ENCODE measurements around the gene SLC12A8.
"Not testable (repeated sequence)": the region's sequence is repeated elsewhere in the genome, so short reads cannot be mapped to it uniquely, and the experiment has no call there.

SLC12A8 gene

GRCh38 chr3:125110016-125110875 lies 102.3 kb downstream of the SLC12A8 start:
- no peak for DNase-seq (ENCODE audit: low spot score)

- DNase-seq (ENCODE audit: low spot score), result no peak
These were observed 103.0 kb downstream of the SLC12A8 start for GRCh38 chr3:125109536-125109925.

- no peak for DNase-seq (ENCODE audit: low spot score)
These were observed 103.6 kb downstream of the SLC12A8 start for GRCh38 chr3:125108833-125109535.

DNA sequence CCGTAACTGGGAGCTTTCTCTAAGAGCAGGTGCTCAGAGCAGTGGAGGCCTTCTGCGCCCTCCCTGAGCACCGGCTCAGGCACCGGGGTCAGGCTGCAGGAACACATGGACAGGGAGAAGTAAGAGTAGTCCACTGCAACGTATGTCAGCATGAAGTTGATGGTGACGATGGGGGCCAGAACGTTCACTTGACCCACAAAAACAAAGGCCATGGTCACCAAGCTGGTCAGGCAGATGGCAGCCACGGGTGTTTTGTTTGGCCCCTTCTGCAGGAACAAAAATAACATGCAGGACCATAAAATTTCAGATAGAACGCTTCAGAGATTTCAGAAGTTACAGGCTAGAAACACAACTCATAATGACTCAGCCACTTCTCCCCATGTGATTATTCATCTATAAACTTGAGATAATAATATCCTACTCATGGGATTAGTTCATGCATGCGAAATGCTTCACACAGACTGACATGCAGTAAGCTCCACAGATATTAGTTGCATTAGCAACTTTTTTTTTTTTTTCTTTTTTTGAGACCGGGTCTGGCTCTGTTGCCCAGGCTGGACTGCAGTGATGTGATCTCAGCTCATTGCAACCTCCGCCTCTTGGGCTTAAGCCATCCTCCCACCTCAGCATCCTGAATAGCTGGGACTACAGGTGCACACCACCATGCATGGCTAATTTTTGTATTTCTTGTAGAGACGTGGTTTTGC lies 104.5 kb downstream of the SLC12A8 start:
- no peak for DNase-seq (ENCODE audit: low spot score)

GRCh38 chr3:125107363-125107762 lies 105.2 kb downstream of the SLC12A8 start:
- DNase-seq (ENCODE audit: low spot score), result no peak

DNA sequence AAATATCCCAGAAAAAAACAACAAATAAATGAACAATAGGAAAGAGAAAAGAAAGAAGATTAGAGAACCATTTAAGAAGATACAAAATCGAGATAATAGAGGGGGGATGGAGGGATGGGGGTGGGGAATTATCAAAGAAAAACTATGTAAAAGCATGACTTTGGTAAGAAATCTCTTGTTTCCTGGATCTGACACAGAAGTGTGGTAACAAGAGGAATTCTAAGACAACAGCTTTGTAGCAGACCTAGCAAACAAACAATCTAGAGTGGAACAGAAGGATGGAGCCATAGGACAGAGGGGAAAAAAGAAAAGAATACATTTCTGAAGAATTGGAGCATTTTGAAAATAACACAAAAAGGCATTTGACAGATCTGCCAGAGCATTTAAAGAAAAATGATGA lies 107.4 kb downstream of the SLC12A8 start:
- no peak for DNase-seq (ENCODE audit: low spot score)

DNA sequence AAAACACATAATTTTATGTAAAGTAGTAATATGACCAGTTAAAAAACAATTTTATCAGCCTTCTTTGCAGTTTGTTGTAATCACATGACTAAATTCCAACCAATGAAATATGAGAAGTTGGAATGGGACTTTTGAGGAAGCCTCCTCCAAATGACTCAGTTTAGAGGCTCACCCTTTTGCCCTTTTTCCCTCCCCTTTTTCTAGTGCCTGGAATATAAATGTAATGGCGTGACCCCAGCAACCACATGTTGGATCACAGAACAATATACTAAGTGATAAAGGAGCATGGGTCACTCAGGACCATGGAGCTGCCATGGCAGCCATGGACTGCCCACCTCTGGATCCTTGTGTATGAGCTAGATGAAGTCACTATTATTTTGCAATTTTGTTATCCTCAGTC lies 107.9 kb downstream of the SLC12A8 start:
- no peak for DNase-seq (ENCODE audit: low spot score)

- DNase-seq (ENCODE audit: low spot score), result no peak
These were observed 109.1 kb downstream of the SLC12A8 start for GRCh38 chr3:125103406-125103805.

- DNase-seq (ENCODE audit: low spot score), result no peak
These were observed 110.1 kb downstream of the SLC12A8 start for GRCh38 chr3:125102470-125102869.

DNA sequence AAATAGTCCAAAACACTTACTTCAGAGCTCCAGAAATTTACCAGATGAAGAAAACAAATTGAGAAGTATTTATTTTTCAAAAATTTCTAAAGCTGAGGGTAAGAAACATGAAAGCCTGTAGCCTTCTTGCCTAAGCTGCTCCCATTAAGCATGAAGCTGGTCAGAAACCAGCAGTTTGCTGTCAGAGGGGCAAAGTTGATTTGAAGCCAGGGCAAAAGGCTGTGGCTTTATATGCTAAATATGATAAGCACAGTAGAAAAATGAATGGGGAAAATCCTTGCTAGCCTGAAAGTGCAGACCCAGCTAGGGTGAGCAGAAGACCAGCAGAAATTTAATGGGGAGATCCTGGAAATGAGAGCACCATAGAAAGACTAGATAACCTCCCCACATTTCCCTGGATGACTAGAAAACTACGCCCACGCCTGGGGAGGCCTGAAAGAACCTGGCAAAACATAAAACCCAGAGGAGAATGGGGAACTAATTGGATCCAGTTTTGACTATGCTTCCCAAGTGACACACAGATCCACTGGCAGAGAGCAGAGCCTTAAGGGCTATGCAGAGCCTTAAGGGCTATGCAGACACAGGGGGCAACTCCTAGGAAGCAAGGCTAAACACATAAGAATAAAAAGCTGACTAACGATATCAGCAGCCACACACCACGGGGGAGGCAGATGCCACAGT lies 113.8 kb downstream of the SLC12A8 start:
- DNase-seq (ENCODE audit: low spot score), result no peak

DNA sequence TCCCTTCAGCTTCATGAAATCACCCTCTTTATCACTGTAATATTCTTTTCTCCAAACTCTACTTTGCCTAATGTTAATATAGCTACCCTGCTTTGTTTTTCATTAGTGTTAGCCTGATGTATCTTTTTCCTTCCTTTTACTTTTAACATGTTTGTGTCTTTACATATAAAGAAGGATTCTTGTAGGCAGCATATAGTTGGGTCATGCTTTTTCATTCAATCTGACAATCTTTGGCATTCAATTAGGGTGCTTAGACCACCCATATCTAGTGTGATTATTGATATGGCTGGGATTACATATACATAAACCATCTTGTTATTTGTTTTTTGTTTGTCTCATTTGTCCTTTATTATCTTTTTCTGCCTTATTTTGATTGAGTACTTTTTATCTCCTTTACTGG lies 121.9 kb downstream of the SLC12A8 start:
- no peak for DNase-seq (ENCODE audit: low spot score)

DNA sequence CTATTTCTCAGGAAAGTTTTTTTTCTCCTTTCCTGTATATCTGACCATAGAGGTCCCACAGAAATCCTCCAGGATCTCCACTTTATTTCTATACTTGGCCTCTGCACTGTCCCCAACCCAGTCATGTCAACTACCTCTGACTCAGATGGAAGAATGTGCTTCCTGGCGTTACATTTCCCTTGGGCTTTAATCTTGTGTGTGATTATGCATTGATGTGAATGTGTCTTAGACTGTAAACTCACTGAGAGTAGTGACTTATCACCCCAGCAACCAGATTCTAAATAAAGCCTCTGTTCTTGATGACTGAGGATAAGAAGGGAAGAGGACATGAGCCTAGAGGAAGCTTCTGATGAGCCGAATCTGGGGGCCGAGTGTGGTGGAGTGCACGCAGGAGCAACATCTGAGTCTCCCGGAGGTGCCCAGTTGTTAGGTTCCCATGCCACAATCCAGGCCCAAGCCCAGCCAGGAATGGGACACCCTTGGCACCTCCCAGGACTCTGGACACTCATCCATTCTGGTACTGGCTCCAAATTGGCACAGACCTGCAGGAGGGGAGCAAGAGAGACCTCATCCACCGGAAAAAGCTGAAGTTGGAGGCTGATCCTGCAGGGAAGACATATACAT lies 124.7 kb downstream of the SLC12A8 start:
- DNase-seq (ENCODE audit: low spot score), result no peak

DNA sequence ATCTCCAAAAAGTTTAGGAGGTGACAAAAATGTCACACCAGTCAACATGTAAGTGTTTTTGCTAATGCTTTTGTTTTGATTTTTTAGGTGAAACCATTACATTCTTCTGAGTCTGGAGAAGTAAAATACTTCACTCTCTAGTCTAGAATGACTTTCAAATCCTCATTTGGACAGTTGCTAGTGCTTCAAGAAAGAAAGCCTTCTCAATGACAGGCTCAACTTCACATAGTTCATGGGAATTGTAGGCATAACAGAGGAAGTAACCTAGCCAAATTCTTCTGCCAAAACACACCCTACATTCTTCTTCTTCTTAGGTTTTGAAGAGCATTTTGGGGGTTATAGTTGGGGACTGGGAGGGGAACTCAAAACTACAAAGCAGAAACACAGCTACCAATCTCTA lies 127.4 kb downstream of the SLC12A8 start:
- no peak for DNase-seq (ENCODE audit: low spot score)

DNA sequence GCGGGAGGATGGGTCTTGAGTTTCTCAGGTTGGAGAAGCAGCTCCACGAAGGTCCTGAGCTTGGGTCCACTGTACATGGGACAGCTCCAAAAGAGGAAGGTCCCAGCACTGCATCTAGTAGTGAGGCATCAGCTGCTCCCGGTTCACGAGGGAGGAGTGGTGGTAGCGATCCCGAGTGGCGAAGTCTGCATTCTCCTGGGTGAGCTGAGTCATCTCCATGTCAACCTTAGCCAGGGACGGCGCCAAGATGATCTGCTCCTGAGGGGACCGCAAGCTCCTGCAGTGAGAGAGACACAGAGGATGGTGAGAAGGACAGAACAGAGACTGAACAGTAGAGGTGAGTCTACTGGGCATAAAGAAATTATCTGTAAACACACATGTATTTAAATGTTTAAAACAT lies 128.8 kb downstream of the SLC12A8 start:
- DNase-seq (ENCODE audit: low spot score), result no peak

- DNase-seq (ENCODE audit: low spot score), result not testable (repeated sequence)
These were observed 130.2 kb downstream of the SLC12A8 start for GRCh38 chr3:125082339-125082738.

DNA sequence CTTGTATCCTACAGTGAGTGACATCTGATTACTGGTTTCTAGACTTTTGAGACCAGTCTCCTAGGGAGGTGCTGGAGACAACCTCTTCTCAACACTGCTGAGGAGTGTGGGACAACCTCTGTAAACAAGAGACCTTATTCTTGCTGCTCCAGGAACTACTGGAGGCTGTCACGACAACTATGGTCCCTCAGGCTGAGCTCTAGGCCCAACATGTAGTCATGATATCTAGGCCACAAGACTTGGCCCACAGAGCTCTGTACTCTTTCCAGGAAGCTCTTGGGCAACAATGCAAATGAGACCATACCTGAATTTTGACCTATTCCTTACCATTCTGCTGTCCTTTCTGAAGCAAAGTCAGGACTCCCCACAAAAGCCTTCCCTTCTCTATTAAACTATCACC lies 132.5 kb downstream of the SLC12A8 start:
- no peak for DNase-seq (ENCODE audit: low spot score)

DNA sequence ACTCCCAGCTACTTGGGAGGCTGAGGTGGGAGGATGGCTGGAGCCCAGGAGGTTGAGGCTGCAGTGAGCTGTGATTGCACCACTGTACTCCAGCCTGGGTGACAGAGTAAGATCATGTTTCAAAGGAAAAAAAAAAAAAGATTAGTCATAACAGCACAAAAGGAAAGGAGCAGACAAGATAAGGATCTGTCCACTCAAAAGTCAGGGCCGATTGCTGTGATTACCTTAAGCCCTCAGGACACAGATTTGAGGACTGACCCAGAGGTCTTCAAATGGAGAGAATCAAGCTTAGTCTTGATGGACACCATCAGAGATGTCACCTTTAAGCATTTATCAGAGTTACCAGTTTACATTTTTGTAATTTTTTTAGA lies 132.9 kb downstream of the SLC12A8 start:
- DNase-seq (ENCODE audit: low spot score), result no peak

DNA sequence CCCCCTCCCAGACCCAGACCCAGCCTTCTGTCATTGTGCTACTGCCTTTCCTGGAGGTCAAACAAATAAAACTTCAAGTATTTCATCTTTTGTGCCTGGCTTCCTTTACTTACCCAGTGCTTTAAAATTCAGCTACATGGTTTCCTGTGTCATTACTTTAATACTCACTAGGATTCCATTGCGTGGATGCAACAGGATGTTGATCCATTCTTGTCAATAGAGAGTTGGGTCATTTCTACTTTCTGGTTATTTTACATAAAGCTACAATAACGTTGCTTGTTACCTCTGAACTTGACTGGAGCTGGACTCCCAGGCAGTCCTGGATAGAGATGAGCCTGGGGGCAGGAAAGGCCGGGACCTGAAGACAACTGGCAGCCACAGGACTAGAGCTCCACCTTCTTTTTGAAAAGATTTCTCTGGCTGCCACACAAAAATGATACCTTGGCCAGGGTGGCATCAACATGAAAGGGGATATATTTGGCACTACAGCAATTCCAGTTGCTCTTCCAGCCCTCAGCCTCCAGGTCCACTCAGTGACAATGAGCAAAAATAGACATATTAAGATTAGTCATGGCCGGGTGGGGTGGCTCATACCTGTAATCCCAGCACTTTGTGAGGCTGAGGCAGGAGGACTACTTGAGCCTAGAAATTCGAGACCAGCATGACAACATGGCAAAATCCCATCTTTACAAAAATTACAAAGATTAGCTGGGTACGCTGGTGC lies 133.4 kb downstream of the SLC12A8 start:
- DNase-seq (ENCODE audit: low spot score), result no peak

DNA sequence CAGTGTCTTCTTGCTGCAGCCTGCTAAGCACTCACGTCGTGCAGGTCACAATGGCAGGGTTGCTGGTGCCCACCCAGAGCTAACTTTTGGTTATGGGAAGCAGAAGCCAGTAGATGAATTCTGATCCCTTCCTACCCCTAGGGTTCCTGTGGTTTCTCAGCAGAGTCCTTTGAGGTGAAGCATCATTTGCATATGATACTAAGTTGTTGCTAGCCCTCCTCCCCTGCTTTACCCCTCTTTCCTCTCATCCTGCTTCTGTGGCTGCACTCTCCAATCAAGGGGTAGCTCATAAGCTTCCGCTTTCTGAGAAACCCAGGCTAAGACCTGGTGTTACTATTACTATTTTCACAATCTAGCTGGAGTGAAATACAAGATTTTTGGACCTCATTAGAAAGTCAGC lies 134.7 kb downstream of the SLC12A8 start:
- DNase-seq (ENCODE audit: low spot score), result no peak

GRCh38 chr3:125076464-125076863 lies 136.1 kb downstream of the SLC12A8 start:
- no peak for DNase-seq (ENCODE audit: low spot score)

- no peak for DNase-seq (ENCODE audit: low spot score)
These were observed 136.8 kb downstream of the SLC12A8 start for GRCh38 chr3:125075738-125076137.
